Stimulated activated CD4-positive, alpha-beta T cell treated with anti-CD3 and anti-CD28 coated beads, Interleukin-12 subunit alpha, Interleukin-12 subunit beta, amount 100 ng/mL, for 48 hours (primary cell): Measurements from ENCODE around the gene AUTS2.

Experiments
- DNase-seq, 3 donors: peaks; one replicate each; pipeline ENCODE4 v3.0.0-alpha.2; 2020; ENCODE audit warnings: low read depth in 2 of 3, low spot score in 1 of 3

The AUTS2 gene

DNA sequence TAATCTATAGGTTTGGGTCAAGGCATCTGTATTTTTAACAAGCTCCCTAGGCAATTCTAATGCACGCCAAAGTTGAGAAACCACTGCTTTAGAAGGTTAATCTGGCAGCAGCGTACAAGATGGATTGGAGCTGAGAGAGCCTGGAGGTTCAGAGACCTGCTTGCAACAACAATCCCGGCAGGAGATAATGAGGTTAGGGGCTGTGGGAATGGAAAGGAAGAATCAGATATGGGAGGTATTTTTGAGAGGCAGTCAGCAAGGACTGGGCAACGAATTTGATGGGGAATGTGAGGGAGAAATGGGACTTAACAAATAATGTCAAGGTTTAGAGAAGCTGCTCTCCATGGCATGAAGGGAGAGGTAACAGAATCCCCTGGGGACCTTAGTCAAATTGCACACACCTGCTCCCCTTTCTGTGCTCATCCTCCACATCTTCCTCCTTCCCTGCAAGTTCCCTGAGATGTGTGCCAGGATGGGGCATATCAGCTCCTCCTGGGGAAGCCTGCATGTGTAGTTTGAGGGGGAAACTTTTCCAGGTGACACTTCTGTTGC lies 802.6 kb downstream of the AUTS2 start:
- no peak for DNase-seq

DNA sequence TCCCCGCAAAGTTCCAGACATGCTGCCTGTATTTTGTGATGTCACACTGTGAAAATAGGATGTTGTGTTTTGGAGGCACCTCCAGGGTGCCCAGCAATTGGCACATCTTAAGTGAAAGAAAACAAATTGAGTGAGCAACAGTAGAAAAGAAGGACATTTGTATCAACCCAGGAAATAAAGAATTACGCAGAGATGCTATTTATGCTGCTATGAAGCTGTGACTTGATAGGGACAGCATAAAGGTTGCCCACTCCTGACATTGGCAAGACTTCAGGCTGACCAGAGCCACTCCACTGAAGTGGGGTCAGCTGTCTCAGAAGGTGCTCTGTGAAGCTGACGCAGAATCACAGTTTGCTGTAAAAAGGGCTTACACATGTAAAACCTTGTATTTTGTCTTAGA lies 803.8 kb downstream of the AUTS2 start:
- DNase-seq: no peak

DNA sequence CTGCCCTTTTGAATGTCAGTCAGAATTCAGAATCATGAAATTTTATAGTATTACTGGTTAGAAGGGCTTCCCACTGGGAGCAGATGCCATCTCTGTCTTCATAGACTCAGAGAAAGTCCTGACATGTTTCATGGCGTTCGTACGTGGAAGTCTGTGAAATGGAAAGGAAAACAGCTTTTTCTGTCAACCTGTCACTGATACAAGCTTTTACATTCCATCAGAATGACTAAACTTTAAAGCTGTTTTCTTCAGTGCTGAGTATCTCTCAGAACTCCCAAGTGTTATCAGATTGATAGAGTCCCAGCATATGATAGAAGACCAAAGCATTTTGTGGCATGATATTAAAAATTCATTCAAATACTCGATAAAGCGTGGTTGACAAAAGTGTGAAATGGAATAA lies 807.0 kb downstream of the AUTS2 start:
- DNase-seq: no peak

DNA sequence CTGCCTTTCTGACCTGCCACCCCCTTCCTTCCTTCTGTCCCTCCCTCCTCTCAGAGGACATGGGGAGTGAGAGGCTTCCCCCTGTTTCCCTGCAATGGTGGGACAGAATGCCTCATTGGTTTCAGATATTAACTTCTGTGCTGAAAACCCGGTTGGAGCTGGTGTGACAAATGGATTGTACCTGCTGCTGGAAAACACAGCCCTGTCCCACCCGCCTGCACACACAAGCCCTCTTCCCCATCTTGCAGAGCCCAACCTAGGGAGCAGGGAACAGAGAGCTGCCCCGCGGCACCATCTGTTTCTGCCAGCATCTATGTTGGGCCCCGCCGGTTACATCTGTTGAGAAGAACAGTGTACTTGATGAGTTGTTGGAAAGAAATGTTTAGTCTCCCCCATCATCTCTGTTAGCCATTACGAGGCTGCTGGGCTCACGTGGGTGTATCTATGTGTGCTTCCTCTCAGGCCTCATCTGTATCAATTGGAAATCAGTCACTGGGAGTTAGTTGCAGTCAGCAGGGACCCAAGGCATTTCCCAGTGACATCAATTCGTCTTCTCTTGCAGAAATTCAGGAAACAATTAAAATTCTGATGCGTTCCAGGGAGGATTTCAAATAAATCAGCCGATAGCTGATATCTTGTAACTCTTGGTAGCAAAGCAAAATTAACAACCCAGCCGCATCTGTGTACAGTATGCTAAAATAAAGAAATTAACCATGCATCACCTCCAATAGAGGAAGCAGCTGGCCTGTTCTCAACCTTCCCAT lies 808.1 kb downstream of the AUTS2 start:
- DNase-seq: no peak

DNA sequence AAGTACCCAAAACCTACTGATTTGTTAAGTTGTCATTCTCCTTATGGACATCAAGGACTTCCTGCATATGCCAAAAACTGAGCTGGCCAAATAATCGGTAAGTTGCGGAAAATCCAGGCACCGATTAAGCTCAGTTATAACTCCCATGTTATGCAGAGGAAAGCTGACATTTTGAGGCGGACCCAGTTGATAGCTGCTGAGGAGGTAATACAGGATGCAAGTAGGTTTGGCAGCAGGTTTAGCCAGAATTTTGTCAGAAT lies 808.6 kb downstream of the AUTS2 start:
- no peak for DNase-seq

DNA sequence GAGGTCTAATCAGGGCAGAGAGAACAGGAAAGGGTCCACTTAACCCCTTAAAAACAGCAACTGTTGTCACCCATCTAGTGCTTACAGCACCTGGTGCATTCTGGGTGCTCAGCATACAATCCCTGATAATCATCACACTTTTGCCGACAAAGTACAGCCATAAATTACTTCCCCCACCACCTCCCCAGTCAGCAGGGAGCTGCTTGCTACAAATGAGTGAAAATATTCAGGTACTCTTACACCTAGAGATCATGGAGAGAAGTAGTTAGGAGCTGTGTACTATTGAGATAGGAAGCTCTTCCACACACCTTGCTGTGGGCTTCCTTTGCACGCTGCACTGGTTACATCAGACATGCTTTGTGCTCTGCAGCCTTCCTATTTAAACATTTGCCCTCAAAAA lies 810.2 kb downstream of the AUTS2 start:
- DNase-seq: no peak

DNA sequence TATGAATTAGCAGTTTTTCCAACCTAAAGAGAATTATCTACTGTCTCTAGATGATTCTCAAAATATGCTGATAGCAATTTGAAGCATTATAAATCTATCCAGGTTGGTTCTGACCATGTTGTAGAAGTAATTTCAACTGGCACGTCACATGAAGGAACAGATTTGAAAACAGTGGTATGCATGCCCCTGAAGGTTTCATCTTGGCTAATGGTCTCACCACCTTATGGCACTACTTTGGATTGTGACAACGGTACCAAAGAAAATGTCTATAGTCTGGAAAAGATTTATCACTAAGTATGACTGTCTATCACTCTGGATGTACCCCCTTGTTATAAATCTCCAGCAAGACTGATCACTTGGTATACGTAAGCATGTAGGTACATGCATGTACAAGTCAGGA lies 810.6 kb downstream of the AUTS2 start:
- DNase-seq: no peak

DNA sequence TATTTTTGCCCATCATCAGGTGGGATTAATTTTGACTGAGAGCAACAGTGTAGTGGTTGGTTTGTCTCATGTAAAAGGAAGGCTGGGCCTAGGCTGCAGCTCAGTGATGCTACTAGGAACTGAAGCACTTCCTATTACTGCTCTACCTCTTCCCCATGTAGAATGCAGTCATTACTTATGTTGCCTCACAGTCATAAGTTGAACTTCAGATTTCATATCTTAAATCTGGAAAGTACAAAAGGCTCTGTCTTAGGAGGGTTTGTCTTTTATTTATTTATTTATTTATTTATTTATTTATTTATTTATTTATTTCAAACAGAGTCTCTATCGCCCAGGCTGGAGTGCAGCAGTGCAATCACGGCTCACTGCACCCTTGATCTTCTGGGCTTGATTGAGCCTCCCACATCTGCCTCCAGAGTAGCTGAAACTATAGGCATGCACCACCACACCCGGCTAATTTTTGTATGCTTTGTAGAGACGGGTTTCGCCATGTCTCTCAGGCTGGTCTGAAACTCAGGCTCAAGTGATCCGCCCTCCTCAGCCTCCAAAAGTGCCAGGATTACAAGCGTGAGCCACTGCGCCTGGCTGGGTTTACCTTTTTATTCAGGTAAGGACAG lies 812.0 kb downstream of the AUTS2 start:
- DNase-seq: no peak

DNA sequence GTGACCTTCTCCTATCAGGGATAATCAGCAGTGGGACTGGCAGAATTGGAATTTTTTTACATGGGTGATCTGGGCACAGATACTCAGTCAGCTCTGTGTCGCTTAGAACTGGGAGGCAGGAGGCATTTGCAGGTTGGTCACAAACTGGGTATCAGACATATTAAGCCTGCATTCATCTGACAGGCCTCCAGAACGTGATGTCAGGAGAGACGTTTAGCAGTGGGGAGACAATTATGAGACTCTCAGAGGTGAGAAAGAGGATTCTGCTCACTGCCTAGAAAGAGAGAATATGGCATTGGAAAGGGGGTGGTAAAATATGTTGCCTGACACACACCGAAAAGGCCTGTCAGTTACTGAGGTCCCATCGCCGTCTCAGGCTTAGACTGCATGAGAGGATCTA lies 816.1 kb downstream of the AUTS2 start:
- DNase-seq: no peak

DNA sequence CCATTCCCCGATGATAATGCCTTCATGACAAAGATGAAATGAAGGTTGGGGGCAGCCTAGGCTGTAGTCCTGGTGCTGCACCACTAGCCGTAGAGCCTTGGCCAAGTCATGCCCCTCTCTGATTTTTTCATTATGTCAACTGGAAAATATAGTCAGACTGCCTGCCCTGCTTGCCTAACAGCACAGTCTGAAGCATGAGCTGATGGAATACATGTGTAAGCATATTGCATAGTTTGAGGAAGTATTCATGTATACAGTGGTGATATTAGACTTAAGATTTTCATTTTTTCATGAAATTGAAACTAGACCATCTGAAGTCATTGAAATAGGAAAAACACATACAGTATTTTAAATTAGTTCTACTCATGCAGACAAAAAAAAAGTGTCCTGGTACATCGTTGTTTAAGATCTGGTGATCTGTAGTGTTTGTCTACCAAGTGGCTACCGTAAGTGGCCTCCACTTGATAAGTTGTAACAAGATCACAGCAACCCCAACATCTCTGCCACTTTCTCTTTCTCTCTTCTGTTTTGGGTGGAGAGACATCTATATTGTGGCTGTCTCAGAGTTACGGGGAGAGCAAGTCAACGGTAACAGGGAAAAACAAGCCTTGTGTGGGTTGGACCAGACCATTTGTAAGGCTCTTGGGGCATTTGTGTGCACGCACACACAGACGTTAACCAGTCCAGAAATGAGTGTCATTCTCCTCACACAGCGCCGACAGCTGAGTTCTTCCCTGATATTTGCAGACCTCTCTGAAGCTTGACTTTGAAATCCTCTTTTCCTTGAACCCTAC lies 817.1 kb downstream of the AUTS2 start:
- no peak for DNase-seq

DNA sequence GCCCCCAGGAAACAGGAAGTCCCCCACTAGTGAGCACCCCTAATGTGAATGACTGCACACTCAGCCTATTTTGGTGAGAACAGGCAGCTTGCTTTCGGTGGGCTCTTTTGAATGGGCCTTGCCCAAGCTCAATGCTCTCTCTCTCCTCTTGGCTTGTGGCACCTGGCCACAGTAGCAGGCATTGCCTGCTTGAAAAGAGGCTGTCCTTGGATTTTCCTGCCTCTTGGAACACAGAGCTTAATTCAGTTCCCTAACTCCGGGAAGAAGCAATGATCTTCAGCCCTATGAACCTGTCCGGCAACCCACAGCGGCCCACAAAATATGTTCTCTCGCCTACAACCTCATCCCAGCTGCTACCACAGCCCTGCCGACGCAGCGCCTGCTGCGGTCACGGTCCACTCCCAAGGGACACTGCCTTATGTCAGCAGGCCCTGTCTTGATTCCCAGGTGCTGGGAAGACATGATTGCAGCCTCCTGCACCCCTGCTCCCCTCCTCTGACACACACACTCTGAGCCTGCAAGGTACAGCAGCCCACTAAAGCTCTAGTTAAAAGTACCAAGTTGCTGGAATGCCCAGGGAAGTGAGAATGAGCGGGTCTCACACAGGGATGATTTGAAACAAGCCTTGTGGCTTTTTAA lies 818.2 kb downstream of the AUTS2 start:
- DNase-seq: no peak

DNA sequence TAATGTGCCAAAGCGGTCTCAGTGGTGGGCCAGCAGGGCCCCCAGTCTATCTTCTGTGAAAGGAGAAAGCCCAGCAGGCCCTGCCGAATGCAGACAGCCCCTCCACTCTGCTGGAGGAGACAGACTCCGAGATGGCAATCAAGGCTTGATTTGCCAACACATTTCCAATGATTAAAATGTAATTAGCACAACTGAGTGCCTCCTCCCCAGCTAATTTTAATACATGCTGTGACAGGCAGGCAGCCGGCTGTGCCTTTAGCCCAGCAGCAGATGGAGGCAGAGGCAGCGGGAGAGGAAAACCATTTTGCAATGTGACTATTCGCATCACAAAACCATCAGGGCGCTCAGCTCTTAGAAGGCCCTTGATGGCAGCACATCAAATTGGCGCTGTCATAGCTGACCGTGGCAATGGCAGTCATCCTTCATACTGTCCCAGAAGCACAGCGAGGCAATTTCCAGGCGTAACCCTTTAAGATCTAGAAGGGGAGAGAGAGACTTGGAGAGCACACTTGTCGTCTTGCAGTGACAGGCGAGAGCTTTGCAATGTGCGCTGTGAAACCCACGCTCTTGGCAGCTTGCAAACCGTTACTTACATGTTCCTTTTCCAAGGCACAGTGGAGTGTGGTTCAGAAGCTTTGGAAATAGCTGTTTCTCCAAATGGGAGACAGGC lies 818.8 kb downstream of the AUTS2 start:
- no peak for DNase-seq

DNA sequence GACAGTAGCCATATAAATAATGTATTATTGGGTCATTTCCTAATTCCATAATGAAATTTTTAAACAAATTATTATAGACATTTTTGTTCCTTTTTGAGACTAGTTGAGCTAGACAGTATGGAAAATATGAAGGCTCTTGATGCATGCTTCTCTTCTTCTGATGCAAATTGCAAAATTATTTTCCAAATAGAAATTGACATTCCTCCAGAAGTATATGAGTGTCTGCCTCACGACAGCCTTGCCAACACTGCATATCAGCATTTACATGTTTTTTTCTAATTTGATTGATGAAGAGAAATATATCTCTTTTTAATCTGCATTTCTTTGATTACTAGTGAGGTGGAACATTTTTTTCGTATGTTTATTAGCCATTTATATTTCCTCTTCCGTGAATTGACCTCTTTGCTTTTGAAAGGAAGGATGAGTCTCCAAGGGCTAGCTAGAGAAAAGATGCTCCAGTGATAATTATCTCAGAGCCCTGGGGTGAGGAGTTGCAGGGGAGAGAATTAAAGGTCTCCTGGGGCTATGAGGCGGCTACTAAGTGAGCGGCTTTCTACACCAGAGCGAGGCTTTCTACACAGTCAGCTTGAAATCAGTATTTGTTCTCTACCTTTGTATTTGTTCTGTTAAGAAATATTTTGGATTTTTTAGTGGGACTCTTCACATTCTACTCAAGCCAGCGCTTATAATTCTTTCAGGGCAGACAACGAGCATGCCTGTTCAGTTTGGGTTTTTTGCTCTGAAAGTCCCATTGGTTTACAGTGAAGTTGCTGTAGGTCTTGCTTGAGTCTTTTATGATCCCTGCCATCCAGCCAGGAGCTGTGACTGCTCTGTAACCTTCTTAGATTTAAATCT lies 821.5 kb downstream of the AUTS2 start:
- no peak for DNase-seq

DNA sequence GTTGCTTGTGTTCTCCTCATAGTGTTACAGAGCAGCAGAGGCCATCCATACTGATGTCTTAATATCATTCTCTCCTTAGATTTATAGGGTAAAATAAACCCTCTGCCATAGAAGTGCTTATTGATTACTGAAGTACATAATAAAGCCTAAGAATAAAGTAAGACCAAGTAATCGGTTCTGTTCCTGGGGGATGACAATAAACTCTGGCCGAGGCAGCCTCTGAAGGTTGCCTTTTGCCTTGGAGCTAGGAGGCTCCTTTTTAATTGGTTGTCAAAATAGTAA lies 822.0 kb downstream of the AUTS2 start:
- no peak for DNase-seq

DNA sequence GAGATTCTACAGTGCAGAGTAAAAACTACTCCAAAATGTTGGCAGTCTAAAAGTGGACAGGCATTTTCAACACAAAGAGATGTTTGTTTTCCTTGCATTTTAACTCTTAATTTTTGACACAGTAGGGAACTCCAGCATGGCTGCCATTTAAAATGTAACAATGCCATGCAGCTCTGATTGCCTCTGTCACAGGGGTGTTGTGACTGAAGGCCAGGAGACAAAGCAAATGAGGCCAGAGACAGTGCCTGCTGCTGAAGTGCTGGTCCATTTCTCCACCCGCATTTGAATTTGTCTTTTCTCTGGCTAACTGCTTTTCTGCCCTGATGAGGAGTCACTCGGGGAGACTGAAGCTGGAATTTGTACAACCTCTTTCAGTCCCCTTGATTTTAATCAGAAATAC lies 823.0 kb downstream of the AUTS2 start:
- DNase-seq: no peak

DNA sequence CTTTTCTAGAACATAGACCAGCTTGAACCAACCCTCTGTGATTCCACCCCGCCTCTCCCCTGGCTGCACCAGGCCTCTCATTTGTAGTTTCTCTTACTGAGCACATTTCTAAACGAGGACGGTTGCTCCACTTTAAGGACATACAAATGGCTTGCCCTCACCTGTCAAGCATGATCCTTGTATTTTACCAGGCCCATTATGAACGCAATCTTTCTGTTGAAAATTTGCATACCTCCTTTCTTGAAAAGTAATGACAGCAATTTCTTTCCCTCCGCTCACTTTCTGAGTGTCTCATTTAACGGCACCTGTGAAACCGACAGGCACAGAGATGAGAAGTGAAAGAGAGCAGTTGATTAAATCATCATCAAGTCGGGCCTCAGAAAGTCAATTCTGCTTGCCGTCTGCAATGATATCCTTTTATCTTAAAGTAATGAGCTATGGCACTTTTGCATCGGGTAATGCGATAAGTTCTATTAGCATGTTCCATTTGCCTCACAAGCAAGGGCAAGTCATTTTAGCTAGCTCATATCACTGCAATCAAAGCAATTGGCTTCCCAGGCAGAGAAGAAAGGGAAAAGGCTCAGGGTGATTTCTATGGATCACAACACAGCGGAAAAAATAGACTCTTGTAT lies 828.1 kb downstream of the AUTS2 start:
- DNase-seq: no peak

DNA sequence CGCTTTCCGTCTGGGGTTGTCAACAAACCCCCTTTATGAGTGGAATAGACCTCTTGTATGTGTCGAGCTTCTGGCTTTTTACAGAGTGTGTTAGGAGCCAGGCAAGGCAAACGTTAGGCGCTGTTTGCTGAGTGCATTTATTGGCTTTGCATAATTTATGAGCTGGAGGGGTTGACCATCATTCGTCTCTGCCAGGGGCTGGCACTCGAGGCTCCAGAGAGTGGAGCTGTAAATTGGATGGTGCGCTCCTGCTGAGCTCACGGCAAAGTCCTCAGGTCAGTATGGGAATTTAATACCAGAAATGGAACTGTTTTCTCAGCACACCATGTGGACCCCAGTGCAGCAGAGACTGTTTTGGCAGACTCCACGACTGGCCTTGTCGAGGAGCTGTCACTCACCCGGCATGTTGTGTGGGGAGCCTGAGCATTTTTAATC lies 834.3 kb downstream of the AUTS2 start:
- no peak for DNase-seq

DNA sequence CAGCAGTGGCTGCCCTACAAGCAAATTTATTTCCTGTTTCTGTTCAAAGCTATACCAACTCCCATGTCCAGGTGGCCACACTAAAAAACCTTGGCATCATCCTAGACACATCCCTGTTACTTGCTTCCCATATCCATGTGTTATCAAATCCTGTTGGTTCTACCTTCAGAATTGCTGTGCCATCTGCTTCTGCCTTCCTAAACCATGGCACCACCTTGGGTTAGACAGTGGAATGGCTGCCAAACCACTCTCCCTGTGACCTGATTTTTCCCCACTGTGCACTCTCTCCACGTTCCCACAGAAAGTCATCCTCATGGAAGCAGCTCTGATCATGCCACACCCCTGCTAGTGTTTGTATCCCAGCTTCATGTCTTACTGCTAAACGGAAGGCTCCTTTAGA lies 836.1 kb downstream of the AUTS2 start:
- no peak for DNase-seq

DNA sequence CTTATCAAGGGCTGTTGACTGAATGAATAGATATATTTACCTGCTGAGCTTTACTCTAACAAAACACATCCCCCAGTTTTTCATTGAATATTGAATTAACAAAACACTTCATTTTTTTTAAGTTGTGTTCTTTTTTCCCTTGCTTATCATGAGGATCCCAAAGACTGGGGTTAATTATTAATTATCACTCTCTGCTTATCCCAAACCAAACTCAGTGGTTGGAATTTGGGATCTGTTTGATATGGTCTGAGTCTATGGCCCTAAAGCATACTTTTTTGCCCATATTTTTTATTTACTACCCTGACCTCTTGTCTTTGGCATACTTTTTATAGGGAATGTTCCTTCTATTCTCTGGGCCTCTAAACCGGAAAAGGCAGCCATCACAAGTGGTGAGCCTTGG lies 836.5 kb downstream of the AUTS2 start:
- no peak for DNase-seq

DNA sequence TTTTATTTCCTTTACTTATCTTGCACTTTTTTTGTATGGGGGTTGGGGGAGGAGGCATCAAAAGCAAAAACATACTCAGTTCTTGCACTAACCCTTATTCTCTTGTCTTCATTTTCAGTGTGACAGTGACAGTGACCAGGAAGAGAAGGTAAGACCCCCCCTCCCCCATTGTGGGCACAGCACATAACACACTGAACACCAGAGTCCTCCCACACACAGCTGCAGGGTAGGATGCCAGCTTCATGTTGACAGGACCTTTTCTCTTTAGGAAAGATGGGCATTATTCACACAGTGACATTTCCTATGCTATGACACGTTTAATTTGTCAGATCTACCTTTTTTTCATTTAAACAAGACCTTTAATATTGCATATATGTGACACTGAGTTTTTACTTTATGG lies 837.4 kb downstream of the AUTS2 start:
- DNase-seq: no peak
